Measurements from ENCODE around the gene SAP30BP.

DNA sequence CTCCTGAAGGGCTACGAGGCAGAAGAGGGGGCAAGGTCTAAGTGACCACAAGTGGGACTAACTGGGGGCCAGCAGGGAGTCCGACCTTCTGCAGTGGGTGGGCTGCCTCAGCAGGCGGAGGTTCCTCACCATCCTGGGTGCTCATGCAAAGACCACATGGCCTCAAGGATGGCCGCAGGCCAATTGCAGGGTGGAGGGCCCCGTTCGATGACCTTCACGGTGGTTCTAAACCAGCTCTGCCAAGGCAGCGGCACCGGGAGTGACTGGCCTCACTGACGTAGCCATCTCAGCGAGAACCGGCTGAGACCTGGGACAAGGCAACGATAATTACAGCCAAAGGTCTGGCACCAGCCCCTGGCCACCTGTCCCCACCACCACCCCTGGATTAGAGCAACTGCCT, 28.2 kb upstream of the SAP30BP start:
- no peak for TF ChIP-seq POLR2A (IDR thresholded peaks at IDR 0.05)
- TF ChIP-seq, protein P1, sequence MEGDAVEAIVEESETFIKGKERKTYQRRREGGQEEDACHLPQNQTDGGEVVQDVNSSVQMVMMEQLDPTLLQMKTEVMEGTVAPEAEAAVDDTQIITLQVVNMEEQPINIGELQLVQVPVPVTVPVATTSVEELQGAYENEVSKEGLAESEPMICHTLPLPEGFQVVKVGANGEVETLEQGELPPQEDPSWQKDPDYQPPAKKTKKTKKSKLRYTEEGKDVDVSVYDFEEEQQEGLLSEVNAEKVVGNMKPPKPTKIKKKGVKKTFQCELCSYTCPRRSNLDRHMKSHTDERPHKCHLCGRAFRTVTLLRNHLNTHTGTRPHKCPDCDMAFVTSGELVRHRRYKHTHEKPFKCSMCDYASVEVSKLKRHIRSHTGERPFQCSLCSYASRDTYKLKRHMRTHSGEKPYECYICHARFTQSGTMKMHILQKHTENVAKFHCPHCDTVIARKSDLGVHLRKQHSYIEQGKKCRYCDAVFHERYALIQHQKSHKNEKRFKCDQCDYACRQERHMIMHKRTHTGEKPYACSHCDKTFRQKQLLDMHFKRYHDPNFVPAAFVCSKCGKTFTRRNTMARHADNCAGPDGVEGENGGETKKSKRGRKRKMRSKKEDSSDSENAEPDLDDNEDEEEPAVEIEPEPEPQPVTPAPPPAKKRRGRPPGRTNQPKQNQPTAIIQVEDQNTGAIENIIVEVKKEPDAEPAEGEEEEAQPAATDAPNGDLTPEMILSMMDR (IDR thresholded peaks at IDR 0.05): no peak

Measured in lower leg skin (tissue), 3 donors.